Esophagus muscularis mucosa (tissue), 4 donors: Measurements from ENCODE around the gene RAB42. TPM values are rescaled to one million over a fixed set of nuclear protein-coding genes. Genes with fewer than 3 reads are reported as not detected.

ENCODE experiments used
- DNase-seq: peaks from one replicate; pipeline ENCODE4 v3.0.0-alpha.2; 2017; ENCODE audit errors: extremely low spot score
- H3K27ac ChIP-seq, 4 donors: fragments of 200-600 bp; sonication (generic); replicated peaks in 1 of 4; 1 replicate in 3 of 4; 2 replicates in 1 of 4; pipeline ENCODE4 v1.5.1; 2016 to 2019; ENCODE audit warnings: mild to moderate bottlenecking in 1 of 4
- H3K27me3 ChIP-seq, 4 donors: fragments of 200-600 bp; sonication (generic); one replicate each; pipeline versions ENCODE4 v1.5.1 to v1.6.0; 2016 to 2019
- H3K36me3 ChIP-seq, 4 donors: fragments of 200-600 bp; sonication (generic); one replicate each; pipeline ENCODE4 v1.5.1; 2016 to 2019
- H3K4me1 ChIP-seq, 4 donors: fragments of 200-600 bp; sonication (generic); one replicate each; pipeline ENCODE4 v1.5.1; 2016 to 2019
- H3K4me3 ChIP-seq, 4 donors: fragments of 200-600 bp; sonication (generic); 1 replicate in 2 of 4; 2 replicates in 2 of 4; pipeline ENCODE4 v1.5.1; 2016 to 2019; ENCODE audit warnings: mild to moderate bottlenecking in 4 of 4, moderate library complexity in 1 of 4
- H3K9me3 ChIP-seq, 4 donors: fragments of 200-600 bp; sonication (generic); 1 replicate in 3 of 4; 2 replicates in 1 of 4; pipeline ENCODE4 v1.5.1; 2016 to 2019
- EP300 ChIP-seq: sonication (generic); formaldehyde crosslinking; IDR thresholded peaks from one replicate; pipeline ENCODE4 v1.6.1; 2017; ENCODE audit warnings: antibody characterized with exemption
- POLR2A ChIP-seq: fragments of 450-650 bp; IDR thresholded peaks from one replicate; pipeline ENCODE4 v1.6.1; 2017; ENCODE audit warnings: antibody characterized with exemption, moderate library complexity, mild to moderate bottlenecking, low read depth
- POLR2AphosphoS5 ChIP-seq, 2 donors: sonication (generic); formaldehyde crosslinking; IDR thresholded peaks; one replicate each; pipeline ENCODE4 v1.6.1; 2017; ENCODE audit warnings: antibody characterized with exemption in 2 of 2
- WGBS: methylation state at CpG from one replicate; pipeline ENCODE4 v1.1.5; 2018; 5-methylcytosine and 5-hydroxymethylcytosine counted together
- intact Hi-C: fragments of 100-400 bp; cut with DNase I; formaldehyde crosslinking; loops from one replicate; pipeline ENCODE4 v1.15.1; 2023
- total RNA-seq, 4 donors: library from RNA; depleted of rRNA; stranded (reverse); fragments of >200 nt; gene quantifications; one replicate each; pipeline versions ENCODE4 v1.1.0 to v1.2.1, GENCODE V29; 2016
- TF ChIP-seq, protein P1 (sequence below), 3 experiments: fragments of 200-600 bp in 2 of 3; fragments of 450-650 bp in 1 of 3; sonication (generic) in 2 of 3; IDR thresholded peaks; one replicate each; pipeline ENCODE4 v1.5.1; 2017 to 2019; ENCODE audit warnings: antibody characterized with exemption in 3 of 3, mild to moderate bottlenecking in 2 of 3, moderate library complexity in 1 of 3

RAB42 gene, protein sequence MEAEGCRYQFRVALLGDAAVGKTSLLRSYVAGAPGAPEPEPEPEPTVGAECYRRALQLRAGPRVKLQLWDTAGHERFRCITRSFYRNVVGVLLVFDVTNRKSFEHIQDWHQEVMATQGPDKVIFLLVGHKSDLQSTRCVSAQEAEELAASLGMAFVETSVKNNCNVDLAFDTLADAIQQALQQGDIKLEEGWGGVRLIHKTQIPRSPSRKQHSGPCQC
- total RNA-seq = 1 to 10 TPM in 3 of 4 donors, under 1 TPM in 1; 0.98 to 4.0 (median 2.9) TPM

DNA sequence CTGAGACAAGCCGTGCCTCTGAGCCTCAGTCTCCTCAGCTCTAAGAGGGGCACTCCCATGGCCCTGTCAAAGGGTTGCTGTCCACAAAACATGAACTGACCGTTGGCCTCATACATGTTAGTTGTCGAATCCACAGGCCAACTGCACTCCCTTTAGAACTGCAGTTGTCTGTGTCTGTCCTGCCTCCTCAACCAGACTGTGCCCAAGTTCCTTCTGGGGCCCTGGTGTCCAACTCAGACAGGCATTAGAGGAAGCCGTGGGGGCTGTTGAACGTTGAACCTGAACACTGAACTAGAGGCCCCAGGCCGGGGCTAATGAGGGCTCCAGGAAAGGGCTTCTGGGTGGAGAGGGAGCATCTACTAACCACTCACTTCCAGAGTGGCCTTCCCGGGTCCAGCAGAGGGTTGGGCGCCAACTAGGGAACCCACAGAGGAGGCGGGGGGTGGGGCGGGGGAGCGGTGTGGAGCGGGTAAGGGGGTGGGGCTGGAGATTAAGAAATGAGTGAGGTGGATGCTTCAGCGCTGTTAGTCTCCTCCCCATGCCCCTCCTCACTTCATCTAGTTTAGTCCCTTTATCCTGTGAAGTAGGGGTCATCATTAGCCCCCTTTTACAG lies at the start of gene RAB42:
Gene RAB42 (plus strand): TSS at position 558 of the 613 bp plus-strand sequence. CDS start 247 bp downstream, outside the sequence.
- WGBS = 48% methylated on average over 5 of the region's 13 CpGs
- peak within 1 kb of the TSS in 3 of 4 donors; percentile 18 to 53 (median 22) for H3K27ac ChIP-seq
- no peaks in the 10 kb centered on the region for H3K9me3 ChIP-seq
- H3K27me3 ChIP-seq = no peaks in the 10 kb centered on the region
- H3K36me3 ChIP-seq = peaks cover 0 to 4% (median 2%) of the 10 kb centered on the region in 4 donors
- intact Hi-C loops = no loop called here
- no peak for DNase-seq
- H3K4me1 ChIP-seq = peaks cover 0 to 19% (median 16%) of the 10 kb centered on the region in 4 donors
- peak within 1 kb of the TSS; percentile 59 to 65 (median 62) for H3K4me3 ChIP-seq
- TF ChIP-seq POLR2A (no peak), EP300 (no peak), POLR2AphosphoS5 (IDR thresholded peaks at IDR 0.05) (no peak)
- TF ChIP-seq, protein P1, sequence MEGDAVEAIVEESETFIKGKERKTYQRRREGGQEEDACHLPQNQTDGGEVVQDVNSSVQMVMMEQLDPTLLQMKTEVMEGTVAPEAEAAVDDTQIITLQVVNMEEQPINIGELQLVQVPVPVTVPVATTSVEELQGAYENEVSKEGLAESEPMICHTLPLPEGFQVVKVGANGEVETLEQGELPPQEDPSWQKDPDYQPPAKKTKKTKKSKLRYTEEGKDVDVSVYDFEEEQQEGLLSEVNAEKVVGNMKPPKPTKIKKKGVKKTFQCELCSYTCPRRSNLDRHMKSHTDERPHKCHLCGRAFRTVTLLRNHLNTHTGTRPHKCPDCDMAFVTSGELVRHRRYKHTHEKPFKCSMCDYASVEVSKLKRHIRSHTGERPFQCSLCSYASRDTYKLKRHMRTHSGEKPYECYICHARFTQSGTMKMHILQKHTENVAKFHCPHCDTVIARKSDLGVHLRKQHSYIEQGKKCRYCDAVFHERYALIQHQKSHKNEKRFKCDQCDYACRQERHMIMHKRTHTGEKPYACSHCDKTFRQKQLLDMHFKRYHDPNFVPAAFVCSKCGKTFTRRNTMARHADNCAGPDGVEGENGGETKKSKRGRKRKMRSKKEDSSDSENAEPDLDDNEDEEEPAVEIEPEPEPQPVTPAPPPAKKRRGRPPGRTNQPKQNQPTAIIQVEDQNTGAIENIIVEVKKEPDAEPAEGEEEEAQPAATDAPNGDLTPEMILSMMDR (IDR thresholded peaks at IDR 0.05) = no peak

DNA sequence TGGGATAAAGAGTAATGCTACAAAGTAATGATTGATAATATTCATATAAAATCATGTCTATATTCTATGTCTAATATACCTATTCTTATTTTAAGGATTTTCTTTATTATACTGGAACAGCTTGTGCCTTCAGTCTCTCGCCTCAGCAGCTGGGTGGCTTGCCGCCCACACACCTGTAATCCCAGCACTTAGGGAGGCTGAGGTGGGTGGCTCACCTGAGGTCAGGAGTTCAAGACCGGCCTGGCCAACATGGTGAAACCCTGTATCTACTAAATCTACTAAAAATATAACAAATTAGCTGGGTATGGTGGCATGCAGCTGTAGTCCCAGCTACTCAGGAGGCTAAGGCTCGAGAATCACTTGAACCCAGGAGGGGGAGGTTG lies 46.8 kb upstream of the RAB42 start:
- 94% methylated on average over 4 of the region's 4 CpGs for WGBS
- TF ChIP-seq, protein P1 (IDR thresholded peaks at IDR 0.05) = no peak
- TF ChIP-seq POLR2AphosphoS5 (IDR thresholded peaks at IDR 0.05) = no peak
- TF ChIP-seq POLR2A = no peak
- TF ChIP-seq EP300 = no peak
- no peak for DNase-seq
- H3K9me3 ChIP-seq = no peaks in the 10 kb centered on the region
- no peaks in the 10 kb centered on the region for H3K4me1 ChIP-seq
- intact Hi-C loops = no loop called here
- H3K4me3 ChIP-seq = no peak overlapping the region
- no peaks in the 10 kb centered on the region for H3K36me3 ChIP-seq
- H3K27ac ChIP-seq = no peak overlapping the region
- no peaks in the 10 kb centered on the region for H3K27me3 ChIP-seq

DNA sequence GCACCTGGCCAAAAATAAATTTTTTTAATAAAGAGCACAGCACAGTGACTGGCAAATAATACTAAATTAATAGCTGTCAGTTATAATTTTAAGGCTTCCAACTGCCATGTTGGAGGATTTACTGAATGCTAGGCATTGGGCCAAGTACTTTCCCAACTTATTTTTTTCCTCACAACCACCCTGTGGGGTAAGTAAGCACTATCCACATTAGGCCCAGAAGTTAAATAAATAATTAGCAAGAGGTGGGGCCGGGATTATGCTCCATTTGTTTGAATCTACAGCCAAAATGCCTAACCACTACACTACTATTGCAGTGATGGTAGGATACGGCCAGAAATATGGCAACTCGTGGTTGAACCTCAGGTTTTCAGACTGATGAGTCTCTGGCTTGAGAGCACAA lies 43.7 kb upstream of the RAB42 start:
- no peak overlapping the region for H3K27ac ChIP-seq
- no peaks in the 10 kb centered on the region for H3K27me3 ChIP-seq
- no peaks in the 10 kb centered on the region for H3K36me3 ChIP-seq
- intact Hi-C loops = no loop called here
- TF ChIP-seq, protein P1 (IDR thresholded peaks at IDR 0.05) = no peak
- TF ChIP-seq EP300 = no peak
- TF ChIP-seq POLR2AphosphoS5 (IDR thresholded peaks at IDR 0.05) = no peak
- TF ChIP-seq POLR2A = no peak
- DNase-seq = no peak
- 82% methylated on average over 2 of the region's 3 CpGs for WGBS
- H3K9me3 ChIP-seq = no peaks in the 10 kb centered on the region
- peaks cover 0 to 7% (median 4%) of the 10 kb centered on the region in 4 donors for H3K4me1 ChIP-seq
- no peak overlapping the region for H3K4me3 ChIP-seq

DNA sequence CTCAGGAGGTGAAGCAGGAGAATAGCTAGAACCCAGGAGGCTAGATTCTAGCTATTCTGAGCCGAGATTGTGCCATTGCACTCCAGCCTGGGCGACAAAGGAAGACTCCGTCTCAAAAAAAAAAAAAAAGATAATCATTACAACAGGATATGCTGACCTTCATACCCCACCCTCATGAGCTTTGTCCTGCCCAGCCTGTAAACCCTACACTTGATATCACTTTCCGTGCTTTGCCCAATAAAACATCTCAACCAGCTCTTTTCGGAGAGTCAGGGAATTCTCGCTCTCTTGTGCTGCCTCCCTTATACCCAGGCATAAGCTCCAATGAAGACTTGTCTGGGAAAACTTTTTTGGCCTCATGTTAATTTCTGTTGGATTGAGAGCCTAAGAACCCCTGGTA lies 40.7 kb upstream of the RAB42 start:
- 88% methylated on average over 6 of the region's 6 CpGs for WGBS

More for the DNA sequence above, 40.7 kb upstream of the RAB42 start:
- TF ChIP-seq EP300 = no peak
- no peak for TF ChIP-seq POLR2A
- TF ChIP-seq POLR2AphosphoS5 (IDR thresholded peaks at IDR 0.05) = no peak
- TF ChIP-seq, protein P1 (IDR thresholded peaks at IDR 0.05) = no peak
- H3K4me1 ChIP-seq = peaks cover 11 to 21% (median 19%) of the 10 kb centered on the region in 4 donors
- intact Hi-C loops = loop anchor here (5.0 kb wide), 1 partner anchor 34 kb away; no protein-coding TSS in a partner anchor
- no peak overlapping the region for H3K4me3 ChIP-seq
- H3K27ac ChIP-seq = no peak overlapping the region
- H3K27me3 ChIP-seq = no peaks in the 10 kb centered on the region
- no peaks in the 10 kb centered on the region for H3K9me3 ChIP-seq
- peaks cover under 1 to 21% (median 20%) of the 10 kb centered on the region in 4 donors for H3K36me3 ChIP-seq
- DNase-seq = no peak
